Activated naive CD8-positive, alpha-beta T cell treated with anti-CD3 and anti-CD28 coated beads, Interleukin-2, amount 10 ng/mL, durations not matched to agents 7 days and 5 days (primary cell): ENCODE measurements around the gene S100A16. TPM values are rescaled to one million over a fixed set of nuclear protein-coding genes. Genes with fewer than 3 reads are reported as not detected.

ENCODE experiments used
- ATAC-seq: fragments of 150-1000 bp; cut with Tn5 transposase; one replicate; pipeline ENCODE4 v1.10.0; 2021; ENCODE audit warnings: low read depth, moderate library complexity
- POLR2A ChIA-PET: fragments of 350-600 bp; sonication (Branson Sonifier 250); formaldehyde crosslinking; loops from one replicate; lab custom pipeline; 2021; ENCODE audit warnings: antibody characterized with exemption; lab: Charles Lee
- DNase-seq: peaks from one replicate; pipeline ENCODE4 v3.0.0; 2021
- H3K27ac Mint-ChIP-seq: one replicate; pipeline ENCODE4 v1.8.0; 2022; ENCODE audit warnings: mild to moderate bottlenecking, mixed read lengths
- H3K27me3 Mint-ChIP-seq: one replicate; pipeline ENCODE4 v1.8.0; 2022; ENCODE audit warnings: mild to moderate bottlenecking, moderate library complexity, mixed read lengths
- H3K36me3 Mint-ChIP-seq: one replicate; pipeline ENCODE4 v1.8.0; 2021; ENCODE audit warnings: mild to moderate bottlenecking, mixed read lengths
- H3K4me1 Mint-ChIP-seq: one replicate; pipeline ENCODE4 v1.8.0; 2021; ENCODE audit warnings: mixed read lengths
- H3K4me3 Mint-ChIP-seq: one replicate; pipeline ENCODE4 v1.8.0; 2022; ENCODE audit warnings: mild to moderate bottlenecking, moderate library complexity, mixed read lengths
- H3K9me3 Mint-ChIP-seq: one replicate; pipeline ENCODE4 v1.8.0; 2021; ENCODE audit warnings: mixed read lengths
- total RNA-seq, 2 experiments: library from RNA; stranded (reverse); gene quantifications; one replicate each; pipeline ENCODE4 v1.2.3, GENCODE V29; 2021

S100A16 gene
- total RNA-seq, 2 experiments from 2014 or later = not detected

DNA sequence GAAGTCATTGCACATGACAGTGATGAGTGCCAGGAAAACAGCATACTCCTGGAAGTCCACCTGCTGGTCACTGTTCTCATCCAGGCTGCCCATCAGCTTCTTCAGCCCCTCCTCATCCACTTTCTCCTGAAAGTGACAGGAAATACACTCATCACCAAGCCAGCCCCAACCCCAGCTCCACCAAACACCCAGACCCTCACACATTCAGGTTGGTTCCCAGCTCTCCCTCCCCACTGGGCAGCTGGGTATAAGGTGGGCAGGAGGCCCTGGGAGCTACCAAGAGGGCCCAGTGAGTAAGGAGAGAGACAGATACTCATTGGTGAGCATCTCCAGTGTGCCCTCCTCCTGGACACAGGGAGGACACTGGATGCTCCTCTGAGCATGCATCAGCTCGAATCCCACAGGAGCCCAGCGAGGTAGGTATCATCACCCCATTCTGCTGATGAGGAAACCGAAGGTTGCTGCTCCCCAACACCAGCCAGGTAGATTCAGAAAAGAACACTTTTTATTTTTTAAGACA, 51.4 kb downstream of the S100A16 start:
- ATAC-seq = no peak
- POLR2A ChIA-PET = interaction anchor here (1.1 to 1.8 kb wide), 3 partner anchors 16 to 20 kb away, joined by 4 to 5 read pairs (median 4); partner anchors contain the start of genes S100A4 and S100A5
- no peak for DNase-seq
- Mint-ChIP-seq H3K9me3 (no peaks in the 10 kb centered on the region), H3K27ac (no peak overlapping the region), H3K4me3 (no peak overlapping the region), H3K27me3 (no peaks in the 10 kb centered on the region), H3K36me3 (no peaks in the 10 kb centered on the region), H3K4me1 (peaks cover 6% of the 10 kb centered on the region)

DNA sequence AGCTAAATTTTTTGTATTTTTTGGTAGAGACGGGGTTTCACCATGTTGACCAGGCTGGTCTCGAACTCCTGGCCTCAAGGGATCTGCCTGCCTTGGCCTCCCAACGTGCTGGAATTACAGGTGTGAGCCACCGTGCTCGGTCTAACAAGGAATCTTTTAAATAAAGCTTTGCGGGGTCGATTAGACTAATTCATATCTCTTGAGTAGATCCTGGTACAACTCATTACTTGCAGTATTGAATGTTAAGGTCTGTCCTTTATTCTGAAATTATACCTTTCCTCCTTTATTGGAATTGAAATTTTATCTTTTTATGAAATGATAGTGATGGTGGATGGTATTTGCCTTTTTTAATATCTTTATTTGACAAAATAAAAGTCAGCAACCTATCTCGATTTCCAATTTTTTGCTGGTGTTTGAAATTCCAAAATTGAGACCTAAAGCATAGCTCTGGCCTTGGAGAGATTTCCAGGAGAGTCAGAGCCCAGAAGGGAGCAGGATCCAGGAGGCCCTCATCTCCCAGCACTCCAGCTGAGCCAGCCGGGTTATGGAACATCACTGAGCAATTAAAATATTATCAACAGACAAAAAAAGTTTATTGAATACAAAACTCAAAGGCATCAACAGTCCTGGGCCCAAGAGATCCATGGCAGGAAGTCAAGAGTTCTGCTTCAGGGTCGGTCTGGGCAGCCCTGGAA, 52.0 kb downstream of the S100A16 start:
- POLR2A ChIA-PET = interaction anchor here (0.6 to 1.8 kb wide), 4 partner anchors 13 to 20 kb away, joined by 4 to 6 read pairs (median 4); partner anchors contain the start of genes S100A4 and S100A5
- Mint-ChIP-seq H3K27me3 (no peaks in the 10 kb centered on the region), H3K4me1 (peaks cover 3% of the 10 kb centered on the region), H3K4me3 (no peak overlapping the region), H3K36me3 (no peaks in the 10 kb centered on the region), H3K27ac (no peak overlapping the region), H3K9me3 (no peaks in the 10 kb centered on the region)
- ATAC-seq (no peak), DNase-seq (no peak)

DNA sequence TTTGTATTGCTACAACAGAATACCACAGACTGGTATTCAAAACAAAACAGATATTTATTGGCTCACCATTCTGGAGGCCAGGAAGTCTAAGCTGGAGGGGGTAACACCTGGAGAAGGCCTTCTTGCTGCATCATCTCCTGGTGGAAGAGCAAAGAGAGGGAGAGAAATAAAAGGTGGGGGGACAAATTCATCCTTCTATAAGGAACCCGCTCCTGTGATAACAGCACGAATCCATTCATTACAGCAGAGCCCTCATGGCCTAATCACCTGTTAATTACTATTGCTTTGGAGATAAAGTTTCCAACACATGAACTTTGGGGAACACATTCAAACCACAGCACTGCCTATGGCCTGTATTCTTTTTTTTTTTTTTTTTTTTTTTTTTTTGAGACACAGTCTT, 52.7 kb downstream of the S100A16 start:
- no peaks in the 10 kb centered on the region for H3K27me3 Mint-ChIP-seq
- no peaks in the 10 kb centered on the region for H3K9me3 Mint-ChIP-seq
- H3K36me3 Mint-ChIP-seq = no peaks in the 10 kb centered on the region
- no peak for DNase-seq
- no peak overlapping the region for H3K27ac Mint-ChIP-seq
- H3K4me1 Mint-ChIP-seq = no peaks in the 10 kb centered on the region
- POLR2A ChIA-PET = interaction anchor here (0.6 to 1.1 kb wide), 3 partner anchors 12 to 41 kb away, joined by 3 to 6 read pairs (median 4); no protein-coding TSS in a partner anchor
- H3K4me3 Mint-ChIP-seq = no peak overlapping the region
- ATAC-seq = no peak

DNA sequence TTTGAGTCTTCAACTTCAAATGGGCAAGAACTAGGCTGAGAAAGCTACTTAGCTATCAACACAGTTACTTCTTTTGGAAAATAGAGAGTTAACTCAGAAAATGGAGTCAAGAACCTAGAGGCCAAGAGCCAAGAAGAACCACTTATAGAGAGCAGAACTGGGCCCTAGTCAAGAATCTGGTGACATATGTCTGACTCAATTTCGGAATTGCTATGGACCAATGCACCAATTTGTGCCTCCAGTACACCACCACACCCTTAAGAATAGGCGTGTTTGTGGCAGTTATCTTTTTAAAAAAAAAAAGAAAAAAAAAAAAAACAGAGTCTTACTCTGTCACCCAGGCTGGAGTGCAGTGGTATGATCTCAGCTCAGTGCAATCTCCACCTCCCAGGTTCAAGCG, 55.1 kb downstream of the S100A16 start:
- H3K4me1 Mint-ChIP-seq = peaks cover 7% of the 10 kb centered on the region
- no peak for ATAC-seq
- DNase-seq = no peak
- H3K9me3 Mint-ChIP-seq = no peaks in the 10 kb centered on the region
- H3K27me3 Mint-ChIP-seq = no peaks in the 10 kb centered on the region
- POLR2A ChIA-PET = no interaction called here
- no peaks in the 10 kb centered on the region for H3K36me3 Mint-ChIP-seq
- H3K4me3 Mint-ChIP-seq = no peak overlapping the region
- H3K27ac Mint-ChIP-seq = no peak overlapping the region

Other genes with a start within 250 kb of the S100A16 start
- not detected for gene S100A12, start 237.5 kb downstream of the S100A16 start, total RNA-seq
- gene S100A8, start 222.1 kb downstream of the S100A16 start, total RNA-seq = 1 to 10 TPM in 1 of 2 experiments, under 1 TPM in 1; 0.94 to 1.2 TPM
- gene S100A7A, start 196.6 kb downstream of the S100A16 start, total RNA-seq = not detected
- gene S100A7, start 152.5 kb downstream of the S100A16 start, total RNA-seq = not detected
- gene S100A6, start 77.1 kb downstream of the S100A16 start, total RNA-seq = 100 to 1,000 TPM; 365 to 373 TPM
- gene S100A5, start 72.2 kb downstream of the S100A16 start, total RNA-seq = 1 to 10 TPM; 2.2 to 2.7 TPM
- 100 to 1,000 TPM; 385 to 394 TPM for gene S100A4, start 67.3 kb downstream of the S100A16 start, total RNA-seq
- gene S100A3, start 63.9 kb downstream of the S100A16 start, total RNA-seq = not detected
- not detected for gene S100A2, start 47.3 kb downstream of the S100A16 start, total RNA-seq
- not detected for gene S100A14, start 3.2 kb upstream of the S100A16 start, total RNA-seq
- gene S100A13, start 14.4 kb upstream of the S100A16 start, total RNA-seq = 1 to 10 TPM; 4.8 to 5.3 TPM
- gene S100A1, start 15.3 kb upstream of the S100A16 start, total RNA-seq = not detected
- 100 to 1,000 TPM in 1 of 2 experiments, 10 to 100 TPM in 1; 98.1 to 105 TPM for gene CHTOP, start 20.9 kb upstream of the S100A16 start, total RNA-seq
- gene SNAPIN, start 45.6 kb upstream of the S100A16 start, total RNA-seq = 10 to 100 TPM; 37.9 TPM
- 100 to 1,000 TPM; 141 to 142 TPM for gene ILF2, start 57.9 kb upstream of the S100A16 start, total RNA-seq
- gene NPR1, start 65.6 kb upstream of the S100A16 start, total RNA-seq = not detected
- gene INTS3, start 114.9 kb upstream of the S100A16 start, total RNA-seq = 10 to 100 TPM; 53.6 to 57.2 TPM
- 10 to 100 TPM; 38.9 to 44.0 TPM for gene SLC27A3, start 162.3 kb upstream of the S100A16 start, total RNA-seq